Fibroblast of mammary gland (primary cell): ENCODE results near the gene MGAT5B.

ENCODE experiments used
- DNase-seq: peaks from one replicate; pipeline ENCODE4 v3.0.0-alpha.2; 2010; ENCODE audit warnings: low read depth
- H3K4me3 ChIP-seq: 2 replicates; pipeline ENCODE4 v1.5.1; 2011; ENCODE audit warnings: low read depth, mild to moderate bottlenecking, low read length, moderate library complexity; ENCODE audit not compliant: control insufficient read depth
- TF ChIP-seq, protein P1 (sequence below): conservative IDR thresholded peaks from 2 replicates; pipeline ENCODE4 v1.5.1; 2011; ENCODE audit warnings: low read depth, low read length, inconsistent platforms; ENCODE audit not compliant: control insufficient read depth, insufficient read depth

The MGAT5B gene

DNA sequence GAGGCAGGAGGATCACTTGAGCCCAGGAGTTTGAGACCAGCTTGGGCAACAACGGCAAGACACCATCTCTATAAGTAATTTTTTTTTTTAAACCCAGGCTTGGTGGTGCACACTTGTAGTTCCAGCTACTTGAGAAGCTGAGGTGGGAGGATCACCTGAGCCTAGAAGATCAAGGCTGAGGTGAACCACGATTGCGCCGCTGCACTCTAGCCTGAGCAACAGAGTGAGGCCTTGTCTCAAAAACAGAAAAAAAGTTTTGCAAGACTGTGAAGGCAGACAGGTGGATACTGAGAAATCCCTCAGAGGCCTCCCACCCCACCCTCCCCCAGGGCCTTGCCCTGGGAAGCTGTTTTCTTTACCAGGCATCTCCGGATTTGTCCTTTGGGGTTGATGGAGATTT lies 125.4 kb downstream of the MGAT5B start:
- no peak for DNase-seq
- H3K4me3 ChIP-seq, result no peak overlapping the region
- TF ChIP-seq, protein P1, sequence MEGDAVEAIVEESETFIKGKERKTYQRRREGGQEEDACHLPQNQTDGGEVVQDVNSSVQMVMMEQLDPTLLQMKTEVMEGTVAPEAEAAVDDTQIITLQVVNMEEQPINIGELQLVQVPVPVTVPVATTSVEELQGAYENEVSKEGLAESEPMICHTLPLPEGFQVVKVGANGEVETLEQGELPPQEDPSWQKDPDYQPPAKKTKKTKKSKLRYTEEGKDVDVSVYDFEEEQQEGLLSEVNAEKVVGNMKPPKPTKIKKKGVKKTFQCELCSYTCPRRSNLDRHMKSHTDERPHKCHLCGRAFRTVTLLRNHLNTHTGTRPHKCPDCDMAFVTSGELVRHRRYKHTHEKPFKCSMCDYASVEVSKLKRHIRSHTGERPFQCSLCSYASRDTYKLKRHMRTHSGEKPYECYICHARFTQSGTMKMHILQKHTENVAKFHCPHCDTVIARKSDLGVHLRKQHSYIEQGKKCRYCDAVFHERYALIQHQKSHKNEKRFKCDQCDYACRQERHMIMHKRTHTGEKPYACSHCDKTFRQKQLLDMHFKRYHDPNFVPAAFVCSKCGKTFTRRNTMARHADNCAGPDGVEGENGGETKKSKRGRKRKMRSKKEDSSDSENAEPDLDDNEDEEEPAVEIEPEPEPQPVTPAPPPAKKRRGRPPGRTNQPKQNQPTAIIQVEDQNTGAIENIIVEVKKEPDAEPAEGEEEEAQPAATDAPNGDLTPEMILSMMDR, result no peak

DNA sequence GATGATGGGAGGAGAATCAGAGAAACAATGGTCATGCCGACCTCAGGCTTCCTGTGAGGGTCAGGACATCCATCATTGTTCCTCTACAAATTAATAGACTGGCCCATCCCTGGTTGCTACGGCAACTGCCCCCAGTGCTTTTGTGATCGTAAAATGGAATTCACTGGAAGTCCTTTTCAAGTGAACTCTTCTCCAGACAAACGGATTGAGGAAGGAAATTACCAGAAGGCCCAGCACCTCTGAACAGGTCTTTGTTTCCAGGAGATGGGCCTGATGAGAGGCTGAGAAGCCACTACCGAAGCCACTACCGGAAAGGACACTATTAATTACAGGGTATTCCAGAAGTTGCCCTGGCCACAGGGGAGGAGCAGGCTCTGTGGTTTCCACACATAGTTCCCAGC lies 126.0 kb downstream of the MGAT5B start:
- H3K4me3 ChIP-seq, result no peak overlapping the region
- DNase-seq, result no peak
- TF ChIP-seq, protein P1, result no peak

DNA sequence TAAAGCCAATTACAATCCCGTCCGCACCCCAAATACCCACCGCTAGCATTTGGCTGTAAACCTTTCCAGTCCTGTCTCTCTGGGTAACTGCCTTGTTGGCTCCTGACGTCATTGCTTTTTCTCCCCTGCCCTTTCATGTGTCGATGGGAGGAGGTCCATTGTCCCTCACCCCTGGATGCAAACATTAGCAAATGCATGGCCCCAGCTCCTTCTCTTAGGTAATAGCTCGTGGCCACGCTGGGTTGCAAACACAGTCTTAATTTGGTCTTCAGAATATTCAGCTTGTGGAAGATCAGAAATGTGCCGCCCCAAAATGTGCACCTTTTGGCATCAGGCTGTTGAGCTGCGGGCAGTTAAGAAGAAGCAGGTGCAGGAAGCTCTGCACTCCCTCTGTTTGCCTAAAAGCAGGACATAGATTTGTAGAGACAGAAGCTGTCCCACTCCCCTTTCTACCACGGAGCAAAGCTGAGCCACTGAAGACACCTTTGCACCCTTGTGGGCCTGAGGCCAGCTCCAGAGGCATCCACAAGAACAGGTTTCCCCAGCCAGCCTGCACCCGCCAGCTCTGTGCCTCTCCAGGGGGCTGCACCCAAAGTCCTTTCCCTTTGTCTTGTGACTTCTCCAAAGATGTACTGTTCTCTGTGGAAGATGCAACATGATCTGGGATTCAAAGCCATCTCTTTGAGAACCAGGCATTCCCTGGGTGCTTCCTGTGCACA lies 127.3 kb downstream of the MGAT5B start:
- DNase-seq, result no peak
- TF ChIP-seq, protein P1, result no peak
- H3K4me3 ChIP-seq, result no peak overlapping the region

DNA sequence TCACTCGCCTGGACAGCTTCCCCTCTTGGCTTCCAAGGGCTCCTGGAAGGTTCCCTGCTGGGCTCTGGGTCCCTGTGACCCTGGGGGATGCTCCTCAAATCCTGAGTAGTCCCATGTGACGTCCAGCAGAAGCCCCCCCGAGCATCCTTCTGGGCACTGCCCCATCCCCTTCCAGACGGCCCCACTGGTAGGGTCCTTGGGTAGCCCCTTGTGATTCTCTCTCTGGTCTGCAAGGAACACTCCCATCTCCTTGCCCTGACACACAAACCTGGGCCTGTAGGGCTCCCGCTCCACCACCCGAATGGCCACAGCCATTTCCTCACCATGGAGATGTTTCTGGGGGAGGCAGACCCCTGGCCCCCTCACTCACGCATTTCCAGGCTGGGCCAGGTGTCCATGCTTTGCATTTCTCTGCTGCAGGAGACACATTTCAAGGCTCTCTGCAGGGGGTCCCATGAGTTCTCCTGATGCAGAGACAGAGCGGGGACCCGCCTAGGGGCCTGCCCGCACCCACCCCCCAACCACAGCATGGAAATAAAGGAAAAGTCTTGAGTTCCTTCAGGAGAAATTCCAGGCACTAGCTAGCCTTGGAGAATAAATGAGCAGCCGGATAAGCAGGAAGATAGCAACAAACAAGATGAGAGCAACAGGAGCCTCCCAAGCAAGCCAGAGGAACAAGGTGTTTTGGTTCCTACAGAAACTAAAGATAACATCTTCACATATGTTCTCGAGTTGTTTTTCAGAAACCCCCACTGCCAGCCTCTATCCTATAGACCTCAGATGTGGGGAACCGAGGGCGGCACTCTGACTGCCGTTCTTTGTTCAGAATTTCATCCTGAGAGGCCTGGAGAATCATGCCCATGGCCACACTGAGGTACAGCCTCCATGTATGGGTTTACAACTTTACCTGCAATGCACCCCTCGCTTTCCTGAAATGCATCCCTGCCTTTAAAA lies 128.8 kb downstream of the MGAT5B start:
- no peak overlapping the region for H3K4me3 ChIP-seq
- no peak for DNase-seq
- TF ChIP-seq, protein P1, result no peak

DNA sequence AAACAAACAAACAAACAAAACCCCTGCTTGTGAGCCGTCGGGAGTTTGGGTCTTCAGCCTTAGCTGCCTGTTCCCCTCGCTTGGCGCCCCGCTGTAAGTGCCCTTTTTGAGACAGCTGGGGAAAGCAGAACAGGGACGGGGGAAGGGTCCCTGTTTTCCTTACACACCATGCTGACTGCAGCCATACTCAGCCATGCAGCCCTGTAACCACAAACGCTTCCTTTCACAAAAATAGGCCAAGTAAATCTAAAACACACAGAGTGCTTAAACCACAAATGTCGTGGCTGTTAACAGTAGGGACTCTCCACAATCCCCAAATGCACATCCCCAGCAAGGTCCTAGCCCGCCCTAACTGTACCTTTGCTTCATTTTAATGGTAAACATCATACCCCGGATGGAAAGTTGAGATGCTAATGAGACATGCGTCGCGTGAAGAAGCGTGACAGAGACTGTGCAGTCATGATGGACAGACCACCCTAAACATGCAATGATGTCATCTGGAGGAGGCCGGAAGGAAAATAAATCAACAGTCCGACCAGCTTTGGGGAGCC lies 129.9 kb downstream of the MGAT5B start:
- TF ChIP-seq, protein P1, result no peak
- no peak overlapping the region for H3K4me3 ChIP-seq
- DNase-seq, result no peak

DNA sequence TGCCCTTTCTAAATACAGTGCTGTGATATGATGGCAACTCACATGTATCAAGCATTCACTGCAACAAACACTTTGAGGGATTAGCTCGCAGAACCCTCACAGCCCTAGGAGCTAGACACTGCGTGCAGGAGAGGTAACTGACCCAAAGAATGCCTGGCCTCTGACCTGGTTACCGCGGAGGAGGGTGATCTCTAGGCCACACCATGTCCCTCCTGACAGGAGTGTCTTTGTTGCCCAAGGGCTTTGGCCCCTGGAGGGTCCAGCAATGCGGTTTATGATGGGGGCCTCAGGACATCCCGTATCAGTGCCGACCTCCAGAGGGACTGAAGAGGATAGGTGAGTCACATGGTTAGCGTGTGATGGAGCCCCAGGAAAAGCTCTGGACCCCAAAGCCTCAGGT lies 130.6 kb downstream of the MGAT5B start:
- H3K4me3 ChIP-seq, result no peak overlapping the region
- no peak for DNase-seq
- TF ChIP-seq, protein P1, result no peak
